H9 (cell line): ENCODE data around the gene IL18R1. TPM values are rescaled to one million over a fixed set of nuclear protein-coding genes. Genes with fewer than 3 reads are reported as not detected.

Experiments used
- DNase-seq: peaks from one replicate; pipeline ENCODE4 v3.0.0-alpha.2; 2017
- H2AFZ ChIP-seq: one replicate; pipeline ENCODE4 v1.6.1; 2013; ENCODE audit warnings: mild to moderate bottlenecking, low read length, control low read depth, moderate library complexity
- H2AK5ac ChIP-seq: 2 replicates; pipeline ENCODE4 v1.6.1; 2013; ENCODE audit warnings: low read length, control low read depth, mixed read lengths; ENCODE audit not compliant: insufficient read length
- H2BK120ac ChIP-seq: one replicate; pipeline ENCODE4 v1.6.1; 2013; ENCODE audit warnings: low read depth, mild to moderate bottlenecking, low read length, control low read depth, inconsistent platforms; ENCODE audit not compliant: poor library complexity, severe bottlenecking
- H2BK12ac ChIP-seq: 2 replicates; pipeline ENCODE4 v1.6.1; 2013; ENCODE audit warnings: low read length, control low read depth, mixed read lengths, low read depth; ENCODE audit not compliant: insufficient read length
- H2BK15ac ChIP-seq: 2 replicates; pipeline ENCODE4 v1.6.1; 2013; ENCODE audit warnings: low read depth, low read length, control low read depth
- H2BK20ac ChIP-seq: one replicate; pipeline ENCODE4 v1.6.1; 2013; ENCODE audit warnings: low read depth, mild to moderate bottlenecking, low read length, control low read depth, inconsistent platforms; ENCODE audit not compliant: poor library complexity, severe bottlenecking
- H2BK5ac ChIP-seq: 2 replicates; pipeline ENCODE4 v1.6.1; 2013; ENCODE audit warnings: low read length, control low read depth, mixed read lengths; ENCODE audit not compliant: insufficient read length
- H3K14ac ChIP-seq: 2 replicates; pipeline ENCODE4 v1.6.1; 2013; ENCODE audit warnings: low read length, control low read depth; ENCODE audit not compliant: insufficient read depth
- H3K18ac ChIP-seq: 2 replicates; pipeline ENCODE4 v1.6.1; 2013; ENCODE audit warnings: low read depth, mild to moderate bottlenecking, mixed read lengths, low read length, control low read depth; ENCODE audit not compliant: insufficient read length
- H3K23ac ChIP-seq: 2 replicates; pipeline ENCODE4 v1.6.1; 2013; ENCODE audit warnings: low read length, control low read depth, mixed read lengths, low read depth; ENCODE audit not compliant: insufficient read length
- H3K23me2 ChIP-seq: 2 replicates; pipeline ENCODE4 v1.6.1; 2013; ENCODE audit warnings: low read depth, mild to moderate bottlenecking, mixed read lengths, low read length, control low read depth; ENCODE audit not compliant: insufficient read length, poor library complexity, severe bottlenecking
- H3K27ac ChIP-seq: 2 replicates; pipeline ENCODE4 v1.5.1; 2013; ENCODE audit warnings: low read length, control low read depth, mixed read lengths, low read depth; ENCODE audit not compliant: insufficient read length
- H3K27me3 ChIP-seq: 2 replicates; pipeline ENCODE4 v1.6.1; 2013; ENCODE audit warnings: low read length, control low read depth, inconsistent platforms; ENCODE audit not compliant: insufficient read depth
- H3K4ac ChIP-seq: 2 replicates; pipeline ENCODE4 v1.6.1; 2013; ENCODE audit warnings: low read depth, mild to moderate bottlenecking, control low read depth, inconsistent platforms, low read length, moderate library complexity
- H3K4me1 ChIP-seq: 2 replicates; pipeline ENCODE4 v1.6.1; 2013; ENCODE audit warnings: low read length, control low read depth, inconsistent platforms; ENCODE audit not compliant: insufficient read depth
- H3K4me2 ChIP-seq: 2 replicates; pipeline ENCODE4 v1.6.1; 2013; ENCODE audit warnings: low read length, control low read depth, mixed read lengths; ENCODE audit not compliant: insufficient read length, insufficient read depth
- H3K56ac ChIP-seq: 2 replicates; pipeline ENCODE4 v1.6.1; 2013; ENCODE audit warnings: low read depth, mild to moderate bottlenecking, mixed read lengths, low read length, control low read depth; ENCODE audit not compliant: insufficient read length
- H3K79me1 ChIP-seq: 2 replicates; pipeline ENCODE4 v1.6.1; 2013; ENCODE audit warnings: low read depth, mild to moderate bottlenecking, moderate library complexity, low read length, control low read depth, inconsistent platforms; ENCODE audit not compliant: insufficient read depth, poor library complexity, severe bottlenecking
- H3K79me2 ChIP-seq: 2 replicates; pipeline ENCODE4 v1.6.1; 2013; ENCODE audit warnings: low read length, control low read depth, inconsistent platforms; ENCODE audit not compliant: insufficient read depth
- H3K9ac ChIP-seq: 2 replicates; pipeline ENCODE4 v1.6.1; 2013; ENCODE audit warnings: low read length, control low read depth, mixed read lengths; ENCODE audit not compliant: insufficient read length; ENCODE audit errors: extremely low read depth
- H3K9me3 ChIP-seq: one replicate; pipeline ENCODE4 v1.6.1; 2013; ENCODE audit warnings: low read depth, low read length, inconsistent platforms; ENCODE audit not compliant: control insufficient read depth
- H3T11ph ChIP-seq: one replicate; pipeline ENCODE4 v1.6.1; 2013; ENCODE audit warnings: mild to moderate bottlenecking, low read length, control low read depth, inconsistent platforms
- H4K20me1 ChIP-seq: one replicate; pipeline ENCODE4 v1.6.1; 2013; ENCODE audit not compliant: control insufficient read depth, insufficient read length, insufficient read depth
- H4K5ac ChIP-seq: 2 replicates; pipeline ENCODE4 v1.6.1; 2013; ENCODE audit warnings: low read depth, mild to moderate bottlenecking, mixed read lengths, low read length, control low read depth; ENCODE audit not compliant: insufficient read length
- H4K8ac ChIP-seq: replicated peaks from 2 replicates; pipeline ENCODE4 v1.6.1; 2013; ENCODE audit warnings: low read length, control low read depth, mixed read lengths, low read depth; ENCODE audit not compliant: insufficient read length
- H4K91ac ChIP-seq: 2 replicates; pipeline ENCODE4 v1.6.1; 2013; ENCODE audit warnings: low read depth, mild to moderate bottlenecking, moderate library complexity, mixed read lengths, low read length, control low read depth; ENCODE audit not compliant: insufficient read length
- H3K27ac Mint-ChIP-seq, 3 experiments: 2 replicates in 2 of 3; 3 replicates in 1 of 3; pipeline ENCODE4 v1.8.0; 2020 to 2021; ENCODE audit warnings: mixed read lengths in 3 of 3, mild to moderate bottlenecking in 1 of 3, moderate library complexity in 1 of 3
- H3K27me3 Mint-ChIP-seq: 2 replicates; pipeline ENCODE4 v1.8.0; 2021; ENCODE audit warnings: low read depth, mild to moderate bottlenecking, moderate library complexity, mixed read lengths
- H3K36me3 Mint-ChIP-seq, 3 experiments: 2 replicates in 2 of 3; 3 replicates in 1 of 3; pipeline ENCODE4 v1.8.0; 2020 to 2021; ENCODE audit warnings: low read depth in 3 of 3, mixed read lengths in 3 of 3; ENCODE audit not compliant: insufficient read depth in 1 of 3
- H3K4me1 Mint-ChIP-seq, 2 experiments: 2 replicates each; pipeline ENCODE4 v1.8.0; 2020; ENCODE audit warnings: mixed read lengths in 2 of 2
- H3K4me3 Mint-ChIP-seq, 2 experiments: 2 replicates in 1 of 2; 3 replicates in 1 of 2; pipeline ENCODE4 v1.8.0; 2020 to 2021; ENCODE audit warnings: mild to moderate bottlenecking in 2 of 2, mixed read lengths in 2 of 2, moderate library complexity in 1 of 2
- H3K9me3 Mint-ChIP-seq, 2 experiments: 2 replicates in 1 of 2; 3 replicates in 1 of 2; pipeline ENCODE4 v1.8.0; 2020; ENCODE audit warnings: mild to moderate bottlenecking in 2 of 2, mixed read lengths in 2 of 2, moderate library complexity in 1 of 2
- WGBS: extraction: QIAGEN DNeasy Blood & Tissue Kit; methylation state at CpG from one replicate; pipeline ENCODE4 v1.1.7; 2013; ENCODE audit warnings: missing lambda C conversion rate, low lambda C conversion rate, mixed read lengths; ENCODE audit not compliant: insufficient read length; ENCODE audit errors: extremely low coverage; 5-methylcytosine and 5-hydroxymethylcytosine counted together
- total RNA-seq: library from RNA; stranded (reverse); gene quantifications from 2 replicates; pipeline ENCODE4 v1.2.1, GENCODE V29; 2021
- TF ChIP-seq, protein P1 (sequence below): fragments of 200-600 bp; sonication (generic); conservative IDR thresholded peaks from 3 replicates; pipeline ENCODE4 v1.8.0; 2021; ENCODE audit warnings: antibody characterized with exemption, mild to moderate bottlenecking

The IL18R1 gene
- total RNA-seq, 1 experiment from 2014 or later, result not detected

DNA sequence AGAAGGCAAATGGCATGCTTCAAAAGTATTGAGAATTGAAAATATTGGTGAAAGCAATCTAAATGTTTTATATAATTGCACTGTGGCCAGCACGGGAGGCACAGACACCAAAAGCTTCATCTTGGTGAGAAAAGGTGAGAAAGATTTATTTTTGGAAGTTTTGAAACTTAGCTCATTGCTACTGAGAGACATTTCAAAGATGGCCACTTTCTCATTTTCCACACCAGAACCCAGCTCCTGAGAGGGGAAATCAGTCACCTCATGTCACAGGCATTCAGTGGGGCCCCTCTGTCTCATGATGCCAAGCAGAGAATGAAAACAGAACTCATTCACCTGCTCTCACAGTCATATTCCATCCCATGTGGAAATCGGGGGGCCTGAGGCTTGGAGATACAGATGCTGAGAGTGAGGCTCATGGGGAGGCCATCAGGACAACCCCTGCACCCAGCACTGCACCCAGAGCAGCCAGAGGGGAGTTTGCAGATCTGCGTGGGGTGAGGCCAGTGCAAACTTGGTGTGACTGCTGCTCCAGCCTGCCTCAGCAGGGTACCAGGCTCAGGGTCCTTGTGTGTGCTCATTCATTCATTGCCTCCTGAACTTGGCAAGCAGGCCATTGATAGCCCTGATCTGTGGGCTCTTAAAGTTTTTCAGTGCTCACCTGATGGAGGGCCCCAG lies 31.4 kb downstream of the IL18R1 start:
- no peaks in the 10 kb centered on the region for H3K4me1 ChIP-seq
- no peak overlapping the region for H4K91ac ChIP-seq
- no peaks in the 10 kb centered on the region for H3K4me1 Mint-ChIP-seq
- no peak overlapping the region for H2BK20ac ChIP-seq
- H2BK120ac ChIP-seq, result no peak overlapping the region
- H3K18ac ChIP-seq, result no peak overlapping the region
- no peak for DNase-seq
- TF ChIP-seq, protein P1, sequence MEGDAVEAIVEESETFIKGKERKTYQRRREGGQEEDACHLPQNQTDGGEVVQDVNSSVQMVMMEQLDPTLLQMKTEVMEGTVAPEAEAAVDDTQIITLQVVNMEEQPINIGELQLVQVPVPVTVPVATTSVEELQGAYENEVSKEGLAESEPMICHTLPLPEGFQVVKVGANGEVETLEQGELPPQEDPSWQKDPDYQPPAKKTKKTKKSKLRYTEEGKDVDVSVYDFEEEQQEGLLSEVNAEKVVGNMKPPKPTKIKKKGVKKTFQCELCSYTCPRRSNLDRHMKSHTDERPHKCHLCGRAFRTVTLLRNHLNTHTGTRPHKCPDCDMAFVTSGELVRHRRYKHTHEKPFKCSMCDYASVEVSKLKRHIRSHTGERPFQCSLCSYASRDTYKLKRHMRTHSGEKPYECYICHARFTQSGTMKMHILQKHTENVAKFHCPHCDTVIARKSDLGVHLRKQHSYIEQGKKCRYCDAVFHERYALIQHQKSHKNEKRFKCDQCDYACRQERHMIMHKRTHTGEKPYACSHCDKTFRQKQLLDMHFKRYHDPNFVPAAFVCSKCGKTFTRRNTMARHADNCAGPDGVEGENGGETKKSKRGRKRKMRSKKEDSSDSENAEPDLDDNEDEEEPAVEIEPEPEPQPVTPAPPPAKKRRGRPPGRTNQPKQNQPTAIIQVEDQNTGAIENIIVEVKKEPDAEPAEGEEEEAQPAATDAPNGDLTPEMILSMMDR, result no peak
- H3K4me3 Mint-ChIP-seq, result no peak overlapping the region
- no peaks in the 10 kb centered on the region for H3K79me2 ChIP-seq
- H3K14ac ChIP-seq, result no peak overlapping the region
- no peak overlapping the region for H2BK15ac ChIP-seq
- no peak overlapping the region for H3K4me2 ChIP-seq
- peaks cover 20 to 24% of the 10 kb centered on the region in 2 experiments for H3K9me3 Mint-ChIP-seq
- H3K27me3 ChIP-seq, result no peaks in the 10 kb centered on the region
- no peak overlapping the region for H3K9ac ChIP-seq
- H2AK5ac ChIP-seq, result no peak overlapping the region
- peaks cover 0 to 10% (median 3%) of the 10 kb centered on the region in 3 experiments; a peak in 5 of 7 replicates for H3K36me3 Mint-ChIP-seq
- H2BK12ac ChIP-seq, result no peak overlapping the region
- no peak overlapping the region for H2AFZ ChIP-seq
- H3K27ac Mint-ChIP-seq, result no peak overlapping the region; a peak in 1 of 7 replicates
- H4K20me1 ChIP-seq, result no peaks in the 10 kb centered on the region
- H3K9me3 ChIP-seq, result peaks cover 5% of the 10 kb centered on the region
- H4K5ac ChIP-seq, result no peak overlapping the region
- H3K79me1 ChIP-seq, result no peaks in the 10 kb centered on the region
- H3K4ac ChIP-seq, result no peak overlapping the region
- H3K27me3 Mint-ChIP-seq, result no peaks in the 10 kb centered on the region
- no CpG with 5 or more reads among the region's 3 CpGs for WGBS
- H3T11ph ChIP-seq, result no peak overlapping the region
- no peak overlapping the region for H4K8ac ChIP-seq
- H2BK5ac ChIP-seq, result no peak overlapping the region
- H3K56ac ChIP-seq, result no peak overlapping the region
- H3K27ac ChIP-seq, result no peak overlapping the region
- no peak overlapping the region for H3K23ac ChIP-seq
- no peaks in the 10 kb centered on the region for H3K23me2 ChIP-seq
